ENCODE measurements around the gene BRD3OS.

Gene BRD3OS

DNA sequence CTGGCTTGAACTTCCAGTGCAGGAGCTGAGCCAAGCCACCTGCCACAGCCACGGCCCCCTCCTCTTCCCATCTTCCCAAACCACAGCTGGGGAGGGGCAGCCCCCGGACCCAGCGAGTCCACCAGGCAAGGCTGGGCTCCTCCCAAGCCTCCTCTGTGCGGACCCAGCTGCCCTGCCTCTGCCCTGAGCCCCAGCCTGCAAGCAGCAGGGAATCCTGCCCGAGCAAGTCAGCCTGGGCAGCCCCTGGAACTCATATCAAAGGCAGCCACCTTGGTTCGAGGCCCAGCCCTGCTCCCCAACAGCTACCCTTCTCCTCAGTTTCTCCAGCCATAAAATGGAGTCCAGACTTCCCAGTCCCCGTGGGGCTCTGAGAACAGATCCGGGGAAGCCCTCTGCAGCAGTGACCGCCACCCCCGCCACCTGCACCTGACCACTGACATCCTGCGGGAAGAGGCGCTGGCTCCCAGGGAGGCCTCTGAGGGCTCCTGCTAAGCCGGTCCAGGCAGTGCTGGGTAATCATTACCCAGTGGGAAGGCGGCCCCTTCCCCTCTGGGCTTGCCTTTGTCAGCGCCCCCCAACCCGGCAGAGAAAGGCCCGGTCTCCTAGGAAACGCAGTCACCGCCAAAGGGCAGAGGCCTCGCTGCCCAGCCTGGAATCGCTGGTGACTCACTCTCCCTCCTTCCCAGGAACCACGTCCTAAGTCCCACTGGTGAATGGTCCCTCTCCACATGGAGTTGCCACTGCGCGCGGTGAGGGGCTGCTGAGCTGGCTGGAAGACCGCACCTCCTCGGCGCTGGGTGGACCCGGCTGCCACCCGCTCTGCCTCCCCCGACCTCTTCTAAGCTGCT, 34.7 kb upstream of the BRD3OS start:
- TF ChIP-seq, protein P1, sequence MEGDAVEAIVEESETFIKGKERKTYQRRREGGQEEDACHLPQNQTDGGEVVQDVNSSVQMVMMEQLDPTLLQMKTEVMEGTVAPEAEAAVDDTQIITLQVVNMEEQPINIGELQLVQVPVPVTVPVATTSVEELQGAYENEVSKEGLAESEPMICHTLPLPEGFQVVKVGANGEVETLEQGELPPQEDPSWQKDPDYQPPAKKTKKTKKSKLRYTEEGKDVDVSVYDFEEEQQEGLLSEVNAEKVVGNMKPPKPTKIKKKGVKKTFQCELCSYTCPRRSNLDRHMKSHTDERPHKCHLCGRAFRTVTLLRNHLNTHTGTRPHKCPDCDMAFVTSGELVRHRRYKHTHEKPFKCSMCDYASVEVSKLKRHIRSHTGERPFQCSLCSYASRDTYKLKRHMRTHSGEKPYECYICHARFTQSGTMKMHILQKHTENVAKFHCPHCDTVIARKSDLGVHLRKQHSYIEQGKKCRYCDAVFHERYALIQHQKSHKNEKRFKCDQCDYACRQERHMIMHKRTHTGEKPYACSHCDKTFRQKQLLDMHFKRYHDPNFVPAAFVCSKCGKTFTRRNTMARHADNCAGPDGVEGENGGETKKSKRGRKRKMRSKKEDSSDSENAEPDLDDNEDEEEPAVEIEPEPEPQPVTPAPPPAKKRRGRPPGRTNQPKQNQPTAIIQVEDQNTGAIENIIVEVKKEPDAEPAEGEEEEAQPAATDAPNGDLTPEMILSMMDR (IDR thresholded peaks at IDR 0.05): no peak
- H3K27me3 ChIP-seq: peaks cover 74% of the 10 kb centered on the region
- H3K9me3 ChIP-seq: no peaks in the 10 kb centered on the region
- H3K4me1 ChIP-seq (ENCODE audit: control insufficient read depth in 1 of 2, insufficient read depth in 1 of 2, low read depth in 1 of 2, low read length in 1 of 2): peaks cover 0 to 4% of the 10 kb centered on the region in 2 experiments
- H3K27ac ChIP-seq: no peak overlapping the region
- H3K36me3 ChIP-seq: no peaks in the 10 kb centered on the region
- no peak overlapping the region for H3K4me3 ChIP-seq (ENCODE audit: low read depth in 1 of 2, low read length in 1 of 2)

DNA sequence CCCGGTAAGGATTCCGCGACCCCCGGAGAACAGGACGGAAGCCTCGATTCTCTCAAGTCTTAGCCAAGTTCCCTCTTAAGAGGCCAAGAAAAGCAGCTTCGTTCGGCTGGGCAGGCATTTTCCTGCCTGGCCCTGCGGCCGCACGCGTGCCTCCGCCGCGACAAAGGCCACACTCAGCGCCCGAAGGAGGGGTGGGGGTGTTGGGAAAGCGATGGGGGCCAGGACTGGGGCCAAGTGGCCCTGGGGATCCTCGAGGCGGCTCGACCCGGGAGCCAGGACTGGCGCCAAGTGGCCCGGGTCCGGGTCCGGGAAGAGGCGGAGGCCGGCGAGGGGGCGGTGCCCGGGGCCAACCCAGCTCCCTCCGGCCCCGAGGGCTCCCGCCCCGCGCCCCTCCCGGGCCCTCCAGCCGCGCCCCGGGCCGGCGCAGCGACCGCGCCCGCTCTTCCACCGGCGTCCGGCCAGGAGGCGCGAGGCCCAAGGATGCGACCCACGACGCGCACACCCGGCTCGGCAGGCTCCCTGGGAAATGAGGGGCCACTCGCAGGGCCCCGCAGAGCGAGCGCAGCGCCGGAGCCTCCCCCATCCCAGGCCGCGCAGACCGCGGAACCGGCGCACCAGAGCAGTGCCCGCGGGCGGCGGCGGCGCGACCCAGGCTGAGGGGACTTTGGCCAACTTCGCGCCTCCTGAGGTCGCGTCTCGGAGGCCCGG, 33.9 kb upstream of the BRD3OS start:
- H3K4me1 ChIP-seq (ENCODE audit: control insufficient read depth in 1 of 2, insufficient read depth in 1 of 2, low read depth in 1 of 2, low read length in 1 of 2): peaks cover 0 to 4% of the 10 kb centered on the region in 2 experiments
- H3K27me3 ChIP-seq: peaks cover 81% of the 10 kb centered on the region
- H3K27ac ChIP-seq: no peak overlapping the region
- no peaks in the 10 kb centered on the region for H3K36me3 ChIP-seq
- no peaks in the 10 kb centered on the region for H3K9me3 ChIP-seq
- TF ChIP-seq, protein P1 (IDR thresholded peaks at IDR 0.05): no peak
- no peak overlapping the region for H3K4me3 ChIP-seq (ENCODE audit: low read depth in 1 of 2, low read length in 1 of 2)

DNA sequence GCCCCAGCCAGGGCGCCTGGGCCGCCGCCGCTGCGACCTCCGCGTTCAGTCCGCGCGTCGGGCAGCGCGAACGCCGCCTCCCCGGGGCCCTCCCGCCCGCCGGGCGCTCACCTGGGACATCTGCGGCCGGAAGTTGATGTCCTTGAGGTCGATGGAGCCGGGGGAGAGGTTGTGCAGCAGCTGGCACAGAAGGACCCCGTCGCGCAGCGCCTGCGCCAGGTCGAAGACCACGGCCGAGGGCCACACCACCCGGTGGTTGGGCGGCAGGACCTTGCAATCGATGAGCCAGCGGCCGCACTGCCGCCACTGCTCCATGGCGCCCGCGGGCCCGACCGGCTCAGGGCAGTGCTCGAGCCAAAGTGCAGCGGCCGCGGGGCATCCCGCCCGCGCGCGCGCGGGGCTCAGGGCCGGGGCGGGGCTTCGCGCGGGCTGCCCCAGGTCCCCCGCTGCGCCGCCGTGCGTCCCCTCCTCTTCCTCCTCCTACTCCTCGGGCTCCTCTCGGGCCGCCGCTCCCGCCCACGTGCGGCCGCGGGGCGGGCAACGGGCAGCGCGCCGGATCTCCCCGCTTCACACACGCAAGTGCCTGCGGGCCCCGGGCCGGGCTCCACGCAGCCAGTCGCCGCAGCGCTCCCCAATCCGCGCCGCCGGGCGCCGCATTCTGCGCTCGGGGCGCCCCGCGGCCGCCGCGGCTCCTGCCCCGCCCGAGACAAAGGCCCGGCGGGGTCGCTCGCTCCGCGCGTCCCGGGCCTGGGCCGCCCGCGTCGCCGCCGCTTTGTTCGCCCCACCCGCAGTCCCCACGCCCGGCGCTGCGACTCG, 33.1 kb upstream of the BRD3OS start, which contains the start of gene VAV2:
Gene VAV2 (minus strand): TSS at position 361 of the 816 bp plus-strand sequence. CDS start 46 bp downstream, at position 315.
- TF ChIP-seq, protein P1 (IDR thresholded peaks at IDR 0.05): no peak
- Histone ChIP-seq H3K4me1 (ENCODE audit: control insufficient read depth in 1 of 2, insufficient read depth in 1 of 2, low read depth in 1 of 2, low read length in 1 of 2) (peaks cover 0 to 4% of the 10 kb centered on the region in 2 experiments), H3K4me3 (ENCODE audit: low read depth in 1 of 2, low read length in 1 of 2) (no peak within 1 kb of the TSS), H3K36me3 (no peaks in the 10 kb centered on the region), H3K27me3 (peaks cover 89% of the 10 kb centered on the region), H3K27ac (no peak within 1 kb of the TSS), H3K9me3 (no peaks in the 10 kb centered on the region)

DNA sequence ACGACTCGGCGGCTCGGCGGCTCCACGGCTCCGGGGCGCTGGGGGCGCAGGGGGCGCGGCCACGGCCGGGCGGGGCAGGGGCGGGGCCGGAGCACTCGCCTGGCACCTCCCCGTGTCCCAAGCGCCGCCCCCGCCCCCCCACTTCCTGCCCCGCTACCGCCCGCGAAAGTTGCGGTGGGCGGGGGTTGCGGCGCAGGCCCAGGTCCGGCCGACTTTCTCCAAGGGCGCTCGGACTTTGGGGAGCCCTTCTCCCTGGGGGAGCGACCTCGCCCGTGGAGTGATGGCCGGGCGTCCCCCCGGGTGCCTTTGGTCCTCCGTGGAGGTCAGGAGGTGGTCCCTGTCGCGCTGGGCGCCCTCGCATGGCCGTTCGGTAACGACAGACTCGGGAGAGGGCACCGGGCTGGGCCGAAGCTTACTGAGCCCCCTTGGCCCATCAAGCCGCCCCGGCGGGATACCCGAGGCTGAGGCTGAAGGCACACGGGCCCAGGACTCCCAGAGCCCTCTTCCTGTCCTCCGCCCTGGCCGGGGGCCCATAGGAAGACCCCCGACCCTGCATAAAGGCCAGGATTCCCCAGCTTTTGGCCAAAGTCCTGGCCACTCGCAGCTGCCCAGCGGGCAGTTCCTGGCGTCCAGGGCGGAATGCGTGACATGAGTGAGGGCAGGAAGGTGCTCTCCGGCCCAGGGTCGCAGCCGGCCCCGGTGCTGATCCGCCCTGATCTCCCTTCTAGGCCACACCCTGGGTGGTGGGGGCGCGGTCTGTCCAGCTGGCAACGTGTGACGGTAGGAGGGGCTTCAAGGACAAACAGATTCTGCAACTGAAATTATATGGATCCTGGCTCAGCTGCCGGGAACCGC, 32.3 kb upstream of the BRD3OS start:
- Histone ChIP-seq H3K27me3 (peaks cover 90% of the 10 kb centered on the region), H3K36me3 (no peaks in the 10 kb centered on the region), H3K27ac (no peak overlapping the region), H3K4me1 (ENCODE audit: control insufficient read depth in 1 of 2, insufficient read depth in 1 of 2, low read depth in 1 of 2, low read length in 1 of 2) (peaks cover 0 to 4% of the 10 kb centered on the region in 2 experiments), H3K9me3 (no peaks in the 10 kb centered on the region), H3K4me3 (ENCODE audit: low read depth in 1 of 2, low read length in 1 of 2) (no peak overlapping the region)
- TF ChIP-seq, protein P1 (IDR thresholded peaks at IDR 0.05): no peak
